ENCODE results near the gene CEP164.

- TF ChIP-seq USF2 (IDR thresholded peaks at IDR 0.05; ENCODE audit: low read length) (no peak), EGR1 (IDR thresholded peaks at IDR 0.05; ENCODE audit: borderline replicate concordance, low read depth, low read length) (no peak), POLR2A (IDR thresholded peaks at IDR 0.05; ENCODE audit: control extremely low read depth in 1 of 2, low read depth in 2 of 2, low read length in 2 of 2) (no peak), CTCF (IDR thresholded peaks at IDR 0.05; ENCODE audit: control extremely low read depth in 1 of 3, insufficient read depth in 1 of 3, low read depth in 1 of 3, low read length in 3 of 3) (no peak), ATF3 (IDR thresholded peaks at IDR 0.05; ENCODE audit: insufficient read depth, low read depth, low read length) (no peak), JUND (IDR thresholded peaks at IDR 0.05; ENCODE audit: low read length) (no peak), EP300 (IDR thresholded peaks at IDR 0.05; ENCODE audit: borderline replicate concordance in 1 of 2, low read depth in 2 of 2, low read length in 2 of 2) (no peak), SP1 (IDR thresholded peaks at IDR 0.05; ENCODE audit: low read depth, low read length) (no peak), EZH2 (IDR thresholded peaks at IDR 0.05; ENCODE audit: low read depth, low read length, severe bottlenecking) (no peak), BRCA1 (IDR thresholded peaks at IDR 0.05; ENCODE audit: low read depth, low read length) (no peak), RAD21 (IDR thresholded peaks at IDR 0.05 in 1 of 2, conservative IDR thresholded peaks at IDR 0.05 in 1 of 2; ENCODE audit: low read depth in 2 of 2, low read length in 2 of 2) (no peak), SAP30 (IDR thresholded peaks at IDR 0.05; ENCODE audit: insufficient read depth, insufficient replicate concordance, low read length) (no peak), TEAD4 (IDR thresholded peaks at IDR 0.05; ENCODE audit: low read depth, low read length) (no peak), POLR2AphosphoS5 (IDR thresholded peaks at IDR 0.05; ENCODE audit: low read depth, low read length) (no peak)
Measured at GRCh38 chr11:117287668-117288067, 40.0 kb upstream of the CEP164 start.
